WTC11 (cell line): ENCODE measurements around the gene MAGOH. TPM values are rescaled to one million over a fixed set of nuclear protein-coding genes. Genes with fewer than 3 reads are reported as not detected.

Experiments used
- CDX4 ChIP-seq: fragments of 250-450 bp; sonication (Bioruptor Pico); IDR thresholded peaks from 2 replicates; pipeline ENCODE4 v1.9.0; 2021; ENCODE audit warnings: moderate library complexity, mild to moderate bottlenecking, inconsistent platforms, borderline replicate concordance
- EMX1 ChIP-seq: fragments of 250-450 bp; sonication (Bioruptor Pico); IDR thresholded peaks from 2 replicates; pipeline ENCODE4 v1.8.0; 2021; ENCODE audit warnings: mild to moderate bottlenecking
- FOXP4 ChIP-seq: sonication (generic); formaldehyde crosslinking; IDR thresholded peaks from 2 replicates; pipeline ENCODE4 v1.8.0; 2022; ENCODE audit warnings: mild to moderate bottlenecking, missing genetic modification reagents
- MAX ChIP-seq: sonication (generic); formaldehyde crosslinking; IDR thresholded peaks from 2 replicates; pipeline ENCODE4 v1.8.0; 2022; ENCODE audit warnings: mild to moderate bottlenecking, missing genetic modification reagents
- MXD4 ChIP-seq: fragments of 250-450 bp; sonication (Bioruptor Pico); IDR thresholded peaks from 2 replicates; pipeline ENCODE4 v1.8.0; 2021; ENCODE audit warnings: mild to moderate bottlenecking, moderate library complexity, borderline replicate concordance
- NFATC4 ChIP-seq: fragments of 250-450 bp; sonication (Bioruptor Pico); IDR thresholded peaks from 2 replicates; pipeline ENCODE4 v1.9.0; 2021; ENCODE audit warnings: mild to moderate bottlenecking
- ZNF425 ChIP-seq: fragments of 250-450 bp; sonication (Bioruptor Pico); conservative IDR thresholded peaks from 2 replicates; pipeline ENCODE4 v1.9.0; 2021; ENCODE audit warnings: mild to moderate bottlenecking
- total RNA-seq: library from RNA; stranded (reverse); gene quantifications from 3 replicates; pipeline ENCODE4 v1.2.3, GENCODE V29; 2021
- TF ChIP-seq, protein P1 (sequence below): fragments of 250-450 bp; sonication (Bioruptor Pico); IDR thresholded peaks from 2 replicates; pipeline ENCODE4 v2.1.2; 2022; ENCODE audit warnings: mild to moderate bottlenecking, moderate library complexity
- TF ChIP-seq, protein P2 (sequence below): sonication (generic); formaldehyde crosslinking; IDR thresholded peaks from 2 replicates; pipeline ENCODE4 v1.8.1; 2023; ENCODE audit warnings: mild to moderate bottlenecking, missing genetic modification reagents
- TF ChIP-seq, protein P3 (sequence below): sonication (generic); formaldehyde crosslinking; IDR thresholded peaks from 2 replicates; pipeline ENCODE4 v1.8.0; 2022; ENCODE audit warnings: missing genetic modification reagents
- TF ChIP-seq, protein P4 (sequence below): sonication (generic); formaldehyde crosslinking; IDR thresholded peaks from 2 replicates; pipeline ENCODE4 v1.8.1; 2022; ENCODE audit warnings: mild to moderate bottlenecking, moderate library complexity, missing genetic modification reagents

Gene MAGOH
- total RNA-seq, 1 experiment from 2014 or later = 57.8 TPM

DNA sequence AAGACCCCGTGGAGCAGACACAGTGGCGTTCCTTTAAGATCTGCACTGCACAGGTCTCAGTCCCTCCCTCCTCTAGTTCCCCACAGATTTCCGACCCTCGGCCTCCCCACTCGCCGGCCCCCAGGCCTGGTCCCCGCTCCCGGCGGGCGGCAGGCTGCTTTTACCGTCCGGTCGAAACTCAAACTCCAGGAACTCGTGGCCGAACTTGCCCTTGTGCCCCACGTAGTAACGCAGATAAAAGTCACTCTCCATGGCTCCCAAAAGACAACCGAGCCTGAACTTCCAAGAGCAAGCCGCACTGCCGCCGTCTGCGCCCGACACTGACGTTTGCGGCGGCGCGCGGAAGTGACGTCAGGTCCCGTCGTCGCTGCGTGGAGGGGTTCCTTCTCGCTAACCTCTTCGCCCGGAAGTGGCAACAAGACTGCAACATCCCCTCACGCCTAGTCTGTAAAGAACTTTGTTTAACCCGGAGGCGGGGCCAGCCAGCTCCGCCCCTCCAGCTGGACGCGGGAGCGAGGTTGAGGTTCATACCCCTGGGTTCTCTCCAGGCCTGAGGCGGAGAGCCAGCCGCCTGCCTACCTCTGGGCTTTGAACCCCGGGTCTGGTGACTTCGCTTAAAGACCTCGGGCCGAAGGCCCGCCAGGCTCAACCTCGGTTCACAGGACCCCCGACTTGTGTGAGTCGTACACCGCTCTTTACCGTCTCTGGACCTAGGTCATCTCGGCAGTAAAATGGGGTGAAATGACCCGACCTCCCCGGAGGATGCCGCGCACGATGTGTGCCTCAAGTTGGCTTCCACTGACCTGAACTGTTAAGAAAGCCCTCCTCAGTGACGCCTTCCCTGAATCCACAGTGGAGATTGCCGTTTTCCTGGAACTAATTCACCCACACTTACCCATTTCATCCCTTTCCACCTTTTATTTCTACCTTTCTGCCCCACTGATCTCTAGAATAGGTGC, at the start of gene MAGOH (continued):
- no peak for TF ChIP-seq ZNF425 (CRISPR knock-in tag)
- peak; percentile 35; the same call in 1 of the 2 replicates for TF ChIP-seq MAX
- TF ChIP-seq, protein P1, sequence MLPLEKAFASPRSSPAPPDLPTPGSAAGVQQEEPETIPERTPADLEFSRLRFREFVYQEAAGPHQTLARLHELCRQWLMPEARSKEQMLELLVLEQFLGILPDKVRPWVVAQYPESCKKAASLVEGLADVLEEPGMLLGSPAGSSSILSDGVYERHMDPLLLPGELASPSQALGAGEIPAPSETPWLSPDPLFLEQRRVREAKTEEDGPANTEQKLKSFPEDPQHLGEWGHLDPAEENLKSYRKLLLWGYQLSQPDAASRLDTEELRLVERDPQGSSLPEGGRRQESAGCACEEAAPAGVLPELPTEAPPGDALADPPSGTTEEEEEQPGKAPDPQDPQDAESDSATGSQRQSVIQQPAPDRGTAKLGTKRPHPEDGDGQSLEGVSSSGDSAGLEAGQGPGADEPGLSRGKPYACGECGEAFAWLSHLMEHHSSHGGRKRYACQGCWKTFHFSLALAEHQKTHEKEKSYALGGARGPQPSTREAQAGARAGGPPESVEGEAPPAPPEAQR (CRISPR knock-in tag) = no peak
- no peak for TF ChIP-seq NFATC4 (CRISPR knock-in tag)
- TF ChIP-seq, protein P2, sequence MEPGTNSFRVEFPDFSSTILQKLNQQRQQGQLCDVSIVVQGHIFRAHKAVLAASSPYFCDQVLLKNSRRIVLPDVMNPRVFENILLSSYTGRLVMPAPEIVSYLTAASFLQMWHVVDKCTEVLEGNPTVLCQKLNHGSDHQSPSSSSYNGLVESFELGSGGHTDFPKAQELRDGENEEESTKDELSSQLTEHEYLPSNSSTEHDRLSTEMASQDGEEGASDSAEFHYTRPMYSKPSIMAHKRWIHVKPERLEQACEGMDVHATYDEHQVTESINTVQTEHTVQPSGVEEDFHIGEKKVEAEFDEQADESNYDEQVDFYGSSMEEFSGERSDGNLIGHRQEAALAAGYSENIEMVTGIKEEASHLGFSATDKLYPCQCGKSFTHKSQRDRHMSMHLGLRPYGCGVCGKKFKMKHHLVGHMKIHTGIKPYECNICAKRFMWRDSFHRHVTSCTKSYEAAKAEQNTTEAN (CRISPR knock-in tag) = 0 out of 2 replicates have a peak, but pooled peaks have one; percentile 29
- TF ChIP-seq, protein P3, sequence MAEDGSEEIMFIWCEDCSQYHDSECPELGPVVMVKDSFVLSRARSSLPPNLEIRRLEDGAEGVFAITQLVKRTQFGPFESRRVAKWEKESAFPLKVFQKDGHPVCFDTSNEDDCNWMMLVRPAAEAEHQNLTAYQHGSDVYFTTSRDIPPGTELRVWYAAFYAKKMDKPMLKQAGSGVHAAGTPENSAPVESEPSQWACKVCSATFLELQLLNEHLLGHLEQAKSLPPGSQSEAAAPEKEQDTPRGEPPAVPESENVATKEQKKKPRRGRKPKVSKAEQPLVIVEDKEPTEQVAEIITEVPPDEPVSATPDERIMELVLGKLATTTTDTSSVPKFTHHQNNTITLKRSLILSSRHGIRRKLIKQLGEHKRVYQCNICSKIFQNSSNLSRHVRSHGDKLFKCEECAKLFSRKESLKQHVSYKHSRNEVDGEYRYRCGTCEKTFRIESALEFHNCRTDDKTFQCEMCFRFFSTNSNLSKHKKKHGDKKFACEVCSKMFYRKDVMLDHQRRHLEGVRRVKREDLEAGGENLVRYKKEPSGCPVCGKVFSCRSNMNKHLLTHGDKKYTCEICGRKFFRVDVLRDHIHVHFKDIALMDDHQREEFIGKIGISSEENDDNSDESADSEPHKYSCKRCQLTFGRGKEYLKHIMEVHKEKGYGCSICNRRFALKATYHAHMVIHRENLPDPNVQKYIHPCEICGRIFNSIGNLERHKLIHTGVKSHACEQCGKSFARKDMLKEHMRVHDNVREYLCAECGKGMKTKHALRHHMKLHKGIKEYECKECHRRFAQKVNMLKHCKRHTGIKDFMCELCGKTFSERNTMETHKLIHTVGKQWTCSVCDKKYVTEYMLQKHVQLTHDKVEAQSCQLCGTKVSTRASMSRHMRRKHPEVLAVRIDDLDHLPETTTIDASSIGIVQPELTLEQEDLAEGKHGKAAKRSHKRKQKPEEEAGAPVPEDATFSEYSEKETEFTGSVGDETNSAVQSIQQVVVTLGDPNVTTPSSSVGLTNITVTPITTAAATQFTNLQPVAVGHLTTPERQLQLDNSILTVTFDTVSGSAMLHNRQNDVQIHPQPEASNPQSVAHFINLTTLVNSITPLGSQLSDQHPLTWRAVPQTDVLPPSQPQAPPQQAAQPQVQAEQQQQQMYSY = no peak
- TF ChIP-seq FOXP4 (CRISPR knock-in tag) = peak; percentile 81
- no peak for TF ChIP-seq CDX4
- TF ChIP-seq MXD4 = no peak
- no peak for TF ChIP-seq EMX1 (CRISPR knock-in tag)
- TF ChIP-seq, protein P4, sequence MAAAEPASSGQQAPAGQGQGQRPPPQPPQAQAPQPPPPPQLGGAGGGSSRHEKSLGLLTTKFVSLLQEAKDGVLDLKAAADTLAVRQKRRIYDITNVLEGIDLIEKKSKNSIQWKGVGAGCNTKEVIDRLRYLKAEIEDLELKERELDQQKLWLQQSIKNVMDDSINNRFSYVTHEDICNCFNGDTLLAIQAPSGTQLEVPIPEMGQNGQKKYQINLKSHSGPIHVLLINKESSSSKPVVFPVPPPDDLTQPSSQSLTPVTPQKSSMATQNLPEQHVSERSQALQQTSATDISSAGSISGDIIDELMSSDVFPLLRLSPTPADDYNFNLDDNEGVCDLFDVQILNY (CRISPR knock-in tag) = peak; percentile 65
